Measurements from ENCODE around the gene ZNF831. TPM values are rescaled to one million over a fixed set of nuclear protein-coding genes. Genes with fewer than 3 reads are reported as not detected.

The ZNF831 gene
- total RNA-seq, 1 experiment from 2014 or later, result not detected

GRCh38 chr20:59240006-59240405 lies 76.4 kb downstream of the ZNF831 start:
- H3K4me3 Mint-ChIP-seq (ENCODE audit: unreplicated experiment), result no peak overlapping the region
- no peak for DNase-seq (ENCODE audit: unreplicated experiment)
- H3K27me3 Mint-ChIP-seq (ENCODE audit: insufficient read depth, unreplicated experiment), result peaks cover 94% of the 10 kb centered on the region
- H3K4me1 Mint-ChIP-seq (ENCODE audit: insufficient read depth, unreplicated experiment), result no peaks in the 10 kb centered on the region
- no peak for TF ChIP-seq CTCF (IDR thresholded peaks at IDR 0.05; ENCODE audit: unreplicated experiment)
- intact Hi-C loops (cut with micrococcal nuclease), result no loop called here
- H3K36me3 Mint-ChIP-seq (ENCODE audit: insufficient read depth, unreplicated experiment), result no peaks in the 10 kb centered on the region
- ChIA-PET CTCF (no interaction called here), POLR2A (no interaction called here)
- no peaks in the 10 kb centered on the region for H3K9me3 Mint-ChIP-seq (ENCODE audit: unreplicated experiment)
- no peak overlapping the region for H3K27ac Mint-ChIP-seq (ENCODE audit: low read depth, unreplicated experiment)
- BruUV-seq (replicated peaks), result no TSS peak

DNA sequence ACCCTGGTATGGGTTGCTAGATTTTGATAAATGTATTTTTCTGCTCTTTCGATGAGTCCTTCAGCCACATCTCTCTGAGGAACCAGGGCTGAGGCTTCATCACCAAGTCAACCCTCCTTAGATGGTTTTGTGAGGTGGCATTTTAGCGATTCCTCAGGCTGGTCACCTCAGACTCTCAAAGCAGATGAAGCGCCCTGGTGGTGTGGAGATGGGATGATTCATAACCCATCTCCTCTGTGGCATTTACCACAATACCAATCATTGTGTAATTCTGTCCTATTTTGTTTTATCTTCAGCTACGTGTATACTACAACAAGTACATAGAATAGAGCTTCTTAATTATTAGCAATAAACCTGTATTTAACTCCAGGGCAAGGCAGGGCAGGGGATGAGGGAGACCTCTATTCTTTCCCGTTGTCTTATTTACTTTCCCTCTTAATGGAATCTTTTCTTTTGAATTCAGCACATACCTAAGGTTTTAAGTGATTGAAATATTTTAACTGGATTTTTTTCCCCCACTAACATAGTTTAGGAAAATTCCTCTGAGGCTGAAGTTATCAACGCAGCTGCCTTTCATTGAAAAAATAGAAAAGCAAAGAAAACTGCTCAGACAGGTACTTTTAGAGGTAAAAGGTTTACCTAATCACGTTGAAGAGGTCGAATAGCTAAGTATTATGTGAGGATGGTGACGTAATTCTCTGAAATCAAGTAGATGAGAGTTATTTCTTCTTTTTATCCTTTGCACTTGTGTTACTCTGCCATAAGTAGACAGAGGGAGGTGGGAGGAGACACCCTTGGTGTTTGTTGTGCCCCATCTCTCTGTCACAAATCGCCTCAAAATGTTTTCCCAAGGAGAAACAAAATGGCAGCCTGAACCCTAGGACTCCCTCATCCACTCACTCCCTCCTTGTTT lies 79.3 kb downstream of the ZNF831 start:
- intact Hi-C loops (cut with micrococcal nuclease), result no loop called here
- no peaks in the 10 kb centered on the region for H3K36me3 Mint-ChIP-seq (ENCODE audit: insufficient read depth, unreplicated experiment)
- ChIA-PET CTCF (no interaction called here), POLR2A (no interaction called here)
- TF ChIP-seq CTCF (IDR thresholded peaks at IDR 0.05; ENCODE audit: unreplicated experiment), result no peak
- peaks cover 95% of the 10 kb centered on the region for H3K27me3 Mint-ChIP-seq (ENCODE audit: insufficient read depth, unreplicated experiment)
- peak; percentile 4 for DNase-seq (ENCODE audit: unreplicated experiment)
- no TSS peak for BruUV-seq (replicated peaks)
- H3K4me1 Mint-ChIP-seq (ENCODE audit: insufficient read depth, unreplicated experiment), result no peaks in the 10 kb centered on the region
- no peaks in the 10 kb centered on the region for H3K9me3 Mint-ChIP-seq (ENCODE audit: unreplicated experiment)
- H3K4me3 Mint-ChIP-seq (ENCODE audit: unreplicated experiment), result no peak overlapping the region
- H3K27ac Mint-ChIP-seq (ENCODE audit: low read depth, unreplicated experiment), result no peak overlapping the region

- H3K4me3 Mint-ChIP-seq (ENCODE audit: unreplicated experiment), result no peak overlapping the region
- no peak for DNase-seq (ENCODE audit: unreplicated experiment)
- peaks cover 6% of the 10 kb centered on the region for H3K36me3 Mint-ChIP-seq (ENCODE audit: insufficient read depth, unreplicated experiment)
- no peaks in the 10 kb centered on the region for H3K9me3 Mint-ChIP-seq (ENCODE audit: unreplicated experiment)
- no peaks in the 10 kb centered on the region for H3K4me1 Mint-ChIP-seq (ENCODE audit: insufficient read depth, unreplicated experiment)
- no TSS peak for BruUV-seq (replicated peaks)
- no peak overlapping the region for H3K27ac Mint-ChIP-seq (ENCODE audit: low read depth, unreplicated experiment)
- CTCF ChIA-PET, result no interaction called here
- intact Hi-C loops (cut with micrococcal nuclease), result no loop called here
- POLR2A ChIA-PET, result no interaction called here
- no peak for TF ChIP-seq CTCF (IDR thresholded peaks at IDR 0.05; ENCODE audit: unreplicated experiment)
- H3K27me3 Mint-ChIP-seq (ENCODE audit: insufficient read depth, unreplicated experiment), result peaks cover 99% of the 10 kb centered on the region
These were observed 83.2 kb downstream of the ZNF831 start for GRCh38 chr20:59246691-59247400.

Data from MCF 10A (cell line).